Measurements from ENCODE around the gene HSF4.

GRCh38 chr16:67184995-67185650, 20.6 kb downstream of the HSF4 start:
- TF ChIP-seq FOXK2 (IDR thresholded peaks at IDR 0.05): no peak
- TF ChIP-seq ELF4 (IDR thresholded peaks at IDR 0.05): no peak
- TF ChIP-seq SP1 (IDR thresholded peaks at IDR 0.05): no peak
